NCI-H510A (cell line): Measurements from ENCODE around the gene RNF128.
A peak's percentile ranks its signal among the peaks of the same experiment; 100 is the strongest.

Experiments used
- DNase-seq: peaks from one replicate; lab custom pipeline; 2025; lab: John Stamatoyannopoulos, UW

RNF128 gene, protein sequence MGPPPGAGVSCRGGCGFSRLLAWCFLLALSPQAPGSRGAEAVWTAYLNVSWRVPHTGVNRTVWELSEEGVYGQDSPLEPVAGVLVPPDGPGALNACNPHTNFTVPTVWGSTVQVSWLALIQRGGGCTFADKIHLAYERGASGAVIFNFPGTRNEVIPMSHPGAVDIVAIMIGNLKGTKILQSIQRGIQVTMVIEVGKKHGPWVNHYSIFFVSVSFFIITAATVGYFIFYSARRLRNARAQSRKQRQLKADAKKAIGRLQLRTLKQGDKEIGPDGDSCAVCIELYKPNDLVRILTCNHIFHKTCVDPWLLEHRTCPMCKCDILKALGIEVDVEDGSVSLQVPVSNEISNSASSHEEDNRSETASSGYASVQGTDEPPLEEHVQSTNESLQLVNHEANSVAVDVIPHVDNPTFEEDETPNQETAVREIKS

DNA sequence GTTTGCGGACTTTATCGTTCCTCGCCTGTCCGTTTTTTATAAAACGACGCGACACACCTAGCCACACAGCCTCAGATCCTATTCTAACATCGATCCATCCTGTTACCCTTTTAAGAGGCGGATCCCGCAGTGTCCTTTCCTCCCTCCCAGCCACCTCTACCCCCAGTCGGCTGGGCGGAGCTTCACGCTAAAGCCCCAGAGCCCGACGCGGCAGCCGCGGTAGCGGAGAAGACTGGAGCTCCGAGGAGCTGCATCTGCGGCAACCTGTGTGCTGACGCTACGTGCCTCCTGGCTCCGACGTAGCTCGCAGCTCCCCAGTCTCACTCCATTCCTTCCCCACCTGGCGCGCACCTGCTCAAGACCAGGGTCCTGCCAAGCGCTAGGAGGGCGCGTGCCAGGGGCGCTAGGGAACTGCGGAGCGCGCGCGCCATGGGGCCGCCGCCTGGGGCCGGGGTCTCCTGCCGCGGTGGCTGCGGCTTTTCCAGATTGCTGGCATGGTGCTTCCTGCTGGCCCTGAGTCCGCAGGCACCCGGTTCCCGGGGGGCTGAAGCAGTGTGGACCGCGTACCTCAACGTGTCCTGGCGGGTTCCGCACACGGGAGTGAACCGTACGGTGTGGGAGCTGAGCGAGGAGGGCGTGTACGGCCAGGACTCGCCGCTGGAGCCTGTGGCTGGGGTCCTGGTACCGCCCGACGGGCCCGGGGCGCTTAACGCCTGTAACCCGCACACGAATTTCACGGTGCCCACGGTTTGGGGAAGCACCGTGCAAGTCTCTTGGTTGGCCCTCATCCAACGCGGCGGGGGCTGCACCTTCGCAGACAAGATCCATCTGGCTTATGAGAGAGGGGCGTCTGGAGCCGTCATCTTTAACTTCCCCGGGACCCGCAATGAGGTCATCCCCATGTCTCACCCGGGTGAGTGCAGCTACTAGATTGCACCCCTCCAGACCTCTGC is at the start of gene RNF128:
RNF128 (plus strand) TSS at position 217 of the 953 bp plus-strand sequence; CDS start at position 430, 213 bp downstream.
- DNase-seq: peak; percentile 71

DNA sequence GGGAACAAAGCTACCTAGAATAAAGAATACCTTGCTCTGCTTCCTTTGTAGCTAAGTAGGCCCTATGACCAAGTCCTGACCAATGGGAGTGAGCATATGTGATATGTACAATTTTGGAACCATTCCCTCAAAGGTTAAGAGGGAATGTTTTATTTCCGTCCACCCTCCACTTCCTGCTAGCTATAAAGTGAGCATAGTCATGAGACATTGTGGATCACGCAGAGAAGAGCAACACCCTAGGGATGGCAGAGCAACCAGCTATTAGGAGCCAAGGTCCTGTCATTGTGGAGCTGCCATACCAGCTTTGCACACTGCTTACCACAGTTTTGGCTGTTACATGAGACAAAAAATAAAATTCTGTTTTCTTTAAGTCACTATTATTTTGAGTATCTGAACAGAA is 45.8 kb upstream of the RNF128 start:
- DNase-seq: no peak

DNA sequence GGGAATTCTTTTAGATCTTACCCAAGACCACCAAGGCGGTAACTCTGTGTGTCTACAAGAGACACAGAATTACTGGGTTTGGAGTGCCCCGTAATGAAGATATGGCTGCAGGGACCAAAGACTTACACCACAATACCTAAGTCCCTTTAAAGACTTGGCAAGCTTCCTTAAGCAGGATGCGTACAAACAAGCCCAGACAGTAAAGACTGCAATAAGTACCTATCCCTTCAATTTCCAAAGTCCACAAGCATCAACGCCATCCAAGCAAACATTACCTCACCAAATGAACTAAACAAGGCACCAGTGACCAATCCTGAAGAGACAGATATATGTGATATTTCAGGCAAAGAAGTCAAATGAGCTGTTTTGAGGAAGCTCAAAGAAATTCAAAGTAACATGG is 42.3 kb upstream of the RNF128 start:
- no peak for DNase-seq

DNA sequence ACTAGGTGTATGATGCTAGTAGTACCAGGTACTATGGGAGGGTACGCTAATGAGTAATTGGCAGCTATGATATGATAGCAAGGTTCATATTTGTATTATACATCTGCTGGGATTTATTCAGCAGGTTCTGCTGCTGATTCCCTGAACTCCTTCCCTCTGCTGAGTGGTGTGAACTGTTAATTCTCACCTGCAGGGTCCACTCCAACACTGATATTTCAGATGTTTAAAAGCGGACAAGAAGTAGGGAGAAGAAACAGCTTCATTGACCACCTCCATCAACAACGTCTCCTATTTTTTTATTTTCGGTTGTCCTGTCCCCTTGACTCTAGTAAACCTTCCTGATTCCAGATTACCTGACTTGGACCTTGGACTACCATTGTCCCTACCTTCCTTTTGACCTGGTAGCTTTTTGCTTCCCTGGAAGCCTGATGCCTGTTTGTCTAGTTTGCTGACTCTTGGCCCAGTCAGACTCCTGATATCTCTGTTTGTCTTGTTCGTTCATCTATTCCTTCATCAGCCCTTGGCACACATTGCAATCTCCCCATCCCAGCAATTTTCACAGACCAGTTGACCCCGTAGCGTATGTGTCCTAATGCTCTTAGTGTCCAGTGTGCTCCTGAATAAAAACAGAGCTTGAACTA is 34.0 kb upstream of the RNF128 start:
- DNase-seq: no peak

DNA sequence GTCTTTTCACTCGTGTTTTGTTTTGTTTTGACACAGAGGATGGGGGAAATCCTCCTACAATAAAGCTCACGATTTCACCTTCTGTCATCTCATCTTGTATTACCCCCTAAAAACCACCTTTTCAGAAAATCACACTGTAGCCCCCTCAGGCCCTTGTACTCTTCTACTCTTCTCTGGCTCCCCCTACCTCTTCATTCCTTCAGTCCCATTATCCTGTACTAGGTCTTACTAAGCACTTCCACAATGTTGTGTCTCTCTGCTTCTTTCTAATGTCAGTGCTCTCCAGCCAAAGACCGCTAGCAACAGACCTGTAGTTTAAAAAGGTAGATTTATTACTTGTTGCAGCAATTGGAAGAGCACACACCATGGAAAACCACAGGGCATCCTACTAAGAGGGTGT is 30.0 kb upstream of the RNF128 start:
- no peak for DNase-seq

DNA sequence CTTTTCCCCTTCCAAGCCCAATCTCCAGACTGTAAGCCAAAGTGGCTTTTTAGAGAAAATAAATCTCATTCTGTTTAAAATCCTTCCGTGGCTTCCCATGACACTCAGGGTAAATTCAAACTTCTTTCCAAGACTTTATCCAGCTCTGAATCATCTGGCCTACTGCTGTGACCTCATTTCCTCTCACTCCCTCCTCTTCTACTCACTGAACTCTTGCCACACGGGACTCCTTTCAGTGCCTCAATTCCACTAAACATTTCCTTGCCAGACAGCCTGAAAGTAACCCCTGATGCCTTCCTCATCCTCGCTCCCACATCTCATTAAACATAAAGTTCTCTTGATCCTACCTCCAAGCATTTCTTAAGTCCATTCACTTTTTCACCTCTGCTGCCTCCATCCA is 27.8 kb upstream of the RNF128 start:
- no peak for DNase-seq

DNA sequence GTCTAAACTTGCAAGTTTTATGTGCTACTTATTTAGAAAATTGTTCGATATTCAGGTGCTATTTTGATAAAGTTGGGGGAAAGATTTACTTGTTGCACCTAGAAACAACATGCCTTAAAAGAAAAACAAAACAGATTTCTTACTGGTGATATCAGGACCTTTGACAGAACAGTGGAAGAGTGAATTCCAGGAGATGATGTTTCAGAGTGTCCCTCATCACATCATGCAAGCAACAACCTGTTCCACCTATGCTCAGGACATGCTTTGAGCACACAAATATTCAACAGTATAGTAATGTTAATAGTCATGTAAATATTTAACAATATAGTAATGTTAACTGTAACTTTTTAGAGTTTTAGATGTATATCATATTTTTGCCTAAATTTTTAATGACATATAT is 23.9 kb upstream of the RNF128 start:
- DNase-seq: no peak

DNA sequence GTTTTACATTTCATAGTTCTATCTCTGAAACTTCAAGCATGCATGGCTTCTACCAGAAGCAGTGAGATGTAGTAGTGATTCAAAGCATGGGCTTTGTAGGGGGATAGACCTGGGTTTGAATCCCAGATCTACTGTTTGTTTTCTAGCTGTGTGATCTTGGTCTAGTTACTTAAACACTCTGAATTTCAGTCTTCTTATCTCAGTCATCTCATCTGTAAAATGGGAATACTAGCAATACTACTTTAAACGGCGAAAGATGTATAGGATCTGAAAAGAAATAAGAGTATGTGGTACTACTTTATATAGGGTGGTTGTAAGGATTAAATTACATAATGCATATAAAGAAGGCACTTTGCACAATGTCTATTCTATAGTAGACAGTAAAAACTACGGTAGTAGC is 20.0 kb upstream of the RNF128 start:
- no peak for DNase-seq

DNA sequence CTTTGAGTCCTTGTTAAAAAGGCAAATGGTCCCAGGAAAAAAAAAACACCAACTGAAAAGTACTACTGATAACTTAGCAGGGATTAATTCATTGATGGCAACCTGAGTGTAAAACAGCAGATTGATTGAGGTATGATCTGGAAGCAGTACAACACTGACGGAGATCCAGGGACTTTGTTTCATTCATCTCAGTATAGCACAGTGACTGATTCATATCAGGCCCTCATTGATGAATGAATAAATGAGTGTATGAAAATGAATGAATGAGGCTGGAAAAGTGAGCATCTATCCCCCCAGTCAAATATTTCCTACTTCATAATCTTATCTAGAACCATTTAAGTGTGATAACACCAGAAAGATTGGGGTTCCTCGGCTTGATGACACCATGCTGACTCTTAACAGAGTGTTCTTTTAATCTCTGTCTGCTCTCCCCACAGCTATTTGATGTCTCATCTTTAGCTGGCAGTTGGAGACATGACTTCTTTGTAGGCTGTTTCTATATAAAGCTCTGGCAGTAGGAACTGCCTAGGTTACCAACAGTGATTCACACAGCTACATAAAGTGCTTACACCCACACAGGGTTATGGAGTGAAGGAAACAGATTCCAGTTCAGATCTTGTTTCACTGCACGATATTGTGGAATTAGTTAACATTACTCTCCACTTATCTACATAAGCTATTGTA is 18.6 kb upstream of the RNF128 start:
- no peak for DNase-seq

DNA sequence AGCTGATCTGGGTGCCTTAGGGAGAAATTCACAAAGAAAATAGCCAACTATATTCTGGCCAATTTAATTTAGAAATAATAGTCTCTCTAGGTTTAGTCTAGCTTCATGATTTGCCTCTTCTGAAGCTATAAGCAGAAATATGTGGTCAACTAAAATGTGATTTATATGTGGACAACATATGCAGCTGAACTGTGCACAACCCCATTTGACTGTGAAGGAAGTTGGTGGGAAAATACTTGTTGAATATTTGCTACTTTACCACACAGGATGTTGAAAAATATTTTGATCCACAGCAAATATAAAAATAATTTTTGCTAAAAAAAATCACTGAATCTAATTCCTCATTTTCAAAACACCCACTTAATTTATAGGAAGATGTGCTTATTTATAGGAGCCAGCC is 15.7 kb upstream of the RNF128 start:
- DNase-seq: no peak

DNA sequence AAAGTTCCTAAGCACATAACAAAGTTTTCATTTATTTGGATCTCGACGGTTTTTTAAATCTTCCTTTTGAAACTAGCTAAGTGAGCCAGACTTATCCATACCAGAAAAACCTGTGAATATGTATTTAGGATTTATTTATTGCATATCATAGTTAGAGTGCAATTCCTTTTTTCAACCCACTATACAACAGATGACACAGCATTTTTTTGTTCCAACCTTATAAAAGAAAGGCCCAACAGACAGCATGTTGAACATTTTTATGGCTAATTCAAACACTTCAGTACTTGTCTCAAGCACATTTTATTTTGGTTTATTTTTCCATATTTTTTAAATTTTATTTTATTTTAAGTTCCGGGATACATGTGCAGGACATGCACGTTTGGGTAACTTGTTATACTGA is 15.1 kb upstream of the RNF128 start:
- DNase-seq: no peak

DNA sequence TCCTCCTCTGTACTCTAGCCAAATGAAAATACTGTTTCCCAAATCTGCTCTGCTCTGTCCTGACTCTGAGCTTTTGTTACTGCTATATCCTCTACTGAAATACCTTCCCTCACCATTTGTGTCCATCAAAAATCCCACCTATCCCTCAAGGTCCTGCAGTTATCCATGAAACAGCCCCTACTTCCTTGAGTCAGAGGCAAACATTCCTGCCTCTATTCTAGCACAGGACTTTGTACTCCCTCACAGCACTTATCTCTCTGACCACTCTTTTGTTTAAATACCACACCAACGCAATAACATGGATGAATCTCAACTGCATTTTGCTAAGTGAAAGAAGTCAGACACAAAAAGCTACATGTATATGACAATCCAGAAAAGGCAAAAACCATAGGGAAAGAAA is 10.5 kb upstream of the RNF128 start:
- no peak for DNase-seq

DNA sequence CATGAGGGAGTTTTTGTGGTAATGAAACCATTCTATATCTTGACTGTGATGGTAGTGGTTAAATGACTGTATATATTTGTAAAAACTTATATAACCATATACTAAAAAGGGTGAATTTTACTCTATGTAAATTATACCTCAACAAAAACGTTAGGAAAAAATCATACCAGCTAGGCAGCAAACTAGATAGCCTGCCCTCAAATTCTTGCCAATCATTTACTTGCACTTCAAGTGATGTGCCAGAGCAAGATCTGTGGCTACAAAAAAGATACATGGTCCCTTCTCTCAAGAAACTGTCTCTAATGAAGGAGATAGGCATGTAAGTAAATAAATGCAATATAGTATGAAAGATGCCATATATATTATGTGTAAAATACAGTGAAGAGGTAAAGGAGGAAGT is 10.0 kb upstream of the RNF128 start:
- no peak for DNase-seq

DNA sequence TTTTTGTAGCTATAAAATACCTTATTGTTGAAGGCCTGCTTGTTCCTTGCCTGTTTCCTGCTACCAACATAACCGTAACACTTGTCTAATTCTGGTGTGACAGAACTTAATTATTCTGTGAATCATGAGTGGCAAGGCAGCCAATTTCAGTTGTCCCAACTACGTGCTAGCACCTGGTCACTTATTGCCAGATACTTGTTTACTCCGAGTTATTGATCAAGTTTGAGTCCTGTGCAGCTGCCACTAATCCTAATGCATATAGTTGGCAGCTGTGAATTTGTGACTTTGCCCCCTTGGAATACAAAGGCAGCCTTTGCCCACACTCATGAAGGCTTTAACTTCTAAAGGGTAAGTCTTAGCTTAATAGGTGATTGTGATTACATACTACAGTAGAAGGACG is 7.8 kb upstream of the RNF128 start:
- DNase-seq: peak; percentile 4

DNA sequence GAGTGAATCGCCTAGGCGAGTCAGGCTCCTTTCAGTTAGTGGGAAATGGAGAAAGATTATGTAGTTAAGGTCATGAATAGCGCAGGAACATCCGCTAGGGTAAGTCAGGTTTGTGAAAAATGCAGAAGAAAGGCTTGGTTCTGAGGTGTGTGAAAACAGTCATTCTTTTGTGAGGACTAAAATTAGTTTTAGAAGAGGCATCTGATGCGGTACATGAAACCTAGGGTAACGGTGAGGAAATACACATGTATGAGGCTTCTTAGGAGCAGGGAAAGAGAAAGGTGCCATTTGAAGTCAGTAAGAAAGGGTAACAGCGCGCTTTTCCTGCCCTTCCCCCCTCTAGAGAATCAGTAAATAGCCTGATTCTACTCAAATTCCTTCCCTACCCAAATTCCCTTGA is 570 bp upstream of the RNF128 start:
- no peak for DNase-seq

DNA sequence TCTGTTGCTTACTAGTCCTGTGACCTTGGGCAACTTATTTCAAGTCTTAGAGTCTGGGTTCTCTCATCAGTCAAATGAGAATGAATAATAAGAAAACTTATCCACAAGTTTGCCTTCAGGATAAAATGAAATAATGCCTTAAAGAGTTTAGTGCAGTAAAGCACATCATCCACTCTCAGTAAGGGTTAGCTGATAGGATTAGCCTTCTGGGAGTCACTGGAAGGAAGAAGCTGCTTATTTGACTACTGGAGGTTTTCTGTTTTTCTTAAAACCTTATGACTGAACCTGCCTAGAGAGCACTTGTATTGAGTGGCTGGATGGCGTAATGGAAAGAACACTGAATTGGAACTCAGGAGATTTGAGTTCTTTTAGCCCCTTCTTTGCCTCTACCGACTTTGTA is 1.8 kb downstream of the RNF128 start:
- no peak for DNase-seq

DNA sequence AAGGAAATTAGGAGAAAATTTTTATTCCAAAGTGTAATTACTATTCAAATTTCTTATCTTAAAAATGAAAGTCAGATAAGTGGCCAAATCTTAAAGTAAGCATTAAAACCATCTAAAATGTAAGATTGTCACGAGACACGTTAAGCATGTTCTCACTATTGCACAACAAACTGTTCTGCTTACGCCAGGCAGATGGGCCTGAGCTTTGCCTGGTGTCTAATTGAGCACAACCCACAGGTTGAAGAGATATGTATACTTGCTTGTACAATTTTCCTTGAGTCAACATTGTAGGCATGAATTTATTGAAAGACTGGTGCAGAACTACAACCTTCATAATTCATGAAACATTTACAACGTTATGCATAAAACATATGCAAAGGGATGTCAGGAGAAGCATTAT is 3.9 kb downstream of the RNF128 start:
- DNase-seq: peak; percentile 1

DNA sequence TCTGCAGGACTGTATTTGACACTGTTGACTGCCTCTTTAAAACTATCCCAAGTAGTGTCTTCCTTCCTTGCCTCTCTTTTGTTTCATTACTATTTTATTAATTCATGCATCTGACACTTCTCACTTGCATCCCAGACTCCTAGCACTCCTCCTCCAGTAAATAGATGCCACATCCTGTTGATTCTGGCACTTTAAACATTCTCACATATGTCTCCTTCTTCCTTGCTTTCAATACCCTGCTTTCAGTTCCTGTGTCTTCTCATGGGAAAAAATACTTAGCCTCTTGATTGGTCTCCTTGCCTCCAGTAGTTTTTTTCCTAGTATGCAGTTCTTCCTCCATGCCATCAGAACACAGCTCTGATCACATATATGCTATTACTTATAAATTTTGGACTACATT is 5.1 kb downstream of the RNF128 start:
- no peak for DNase-seq

DNA sequence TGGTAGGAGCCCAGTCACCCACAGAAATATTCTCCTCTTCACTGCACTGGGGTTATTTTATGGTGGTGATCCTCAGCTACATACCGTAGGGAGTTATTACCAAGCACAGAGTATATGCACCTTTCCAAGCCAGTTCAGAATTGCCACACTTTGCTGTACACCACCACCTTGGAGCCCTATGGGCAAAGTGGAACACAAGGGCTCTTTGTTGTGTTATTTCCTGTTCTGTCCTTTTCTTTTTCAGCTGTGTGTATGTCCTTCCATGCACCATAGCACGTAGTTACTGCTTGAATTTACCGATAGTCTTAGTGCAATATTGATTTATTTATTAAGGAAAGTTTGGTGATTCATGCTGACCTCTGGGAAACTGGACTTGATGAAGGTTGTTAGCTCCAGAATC is 8.3 kb downstream of the RNF128 start:
- DNase-seq: no peak

DNA sequence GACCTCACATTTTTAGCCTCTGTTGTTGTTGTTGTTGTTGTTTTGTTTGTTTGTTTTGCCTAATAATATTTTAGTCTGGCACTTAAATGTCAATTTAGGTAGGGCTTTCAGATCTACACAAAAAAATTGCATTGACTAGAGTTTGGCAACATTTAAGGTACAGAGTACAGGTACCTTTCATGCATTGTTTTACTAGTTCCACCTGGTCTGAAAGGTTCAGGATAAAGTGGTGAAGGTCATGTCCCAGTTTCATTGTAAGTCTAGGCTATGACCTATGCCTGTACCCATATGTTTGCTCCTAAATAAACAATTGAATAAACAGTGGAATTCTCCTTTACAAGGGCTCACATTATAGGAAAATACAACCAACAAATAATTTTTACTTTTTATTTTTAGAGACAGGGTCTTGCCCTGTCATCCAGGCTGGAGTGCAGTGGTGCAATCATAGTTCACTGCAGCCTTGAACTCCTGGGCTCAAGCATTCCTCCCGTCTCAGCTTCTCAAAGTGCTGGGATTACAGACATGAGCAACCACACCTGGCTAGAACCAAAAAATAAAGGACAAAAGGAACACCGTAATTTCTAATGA is 13.8 kb downstream of the RNF128 start:
- no peak for DNase-seq

DNA sequence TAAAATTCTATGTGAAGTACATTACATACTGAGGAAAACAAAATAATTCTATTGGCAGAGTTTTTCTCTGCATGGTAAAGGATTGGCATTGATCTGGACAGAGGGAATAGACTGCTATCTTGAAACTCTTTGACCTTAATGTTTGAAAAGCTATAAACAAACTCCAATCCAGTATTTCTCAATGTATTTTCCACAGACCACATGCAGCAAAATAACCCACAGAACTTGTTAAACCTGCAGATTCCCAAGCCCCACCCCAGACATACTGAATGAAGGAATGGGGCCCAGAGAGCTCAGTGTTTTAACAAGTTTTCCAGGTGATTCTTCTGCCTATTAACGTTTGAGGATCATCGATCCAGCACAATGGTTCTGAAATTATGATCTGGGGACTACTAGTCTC is 15.7 kb downstream of the RNF128 start:
- no peak for DNase-seq

DNA sequence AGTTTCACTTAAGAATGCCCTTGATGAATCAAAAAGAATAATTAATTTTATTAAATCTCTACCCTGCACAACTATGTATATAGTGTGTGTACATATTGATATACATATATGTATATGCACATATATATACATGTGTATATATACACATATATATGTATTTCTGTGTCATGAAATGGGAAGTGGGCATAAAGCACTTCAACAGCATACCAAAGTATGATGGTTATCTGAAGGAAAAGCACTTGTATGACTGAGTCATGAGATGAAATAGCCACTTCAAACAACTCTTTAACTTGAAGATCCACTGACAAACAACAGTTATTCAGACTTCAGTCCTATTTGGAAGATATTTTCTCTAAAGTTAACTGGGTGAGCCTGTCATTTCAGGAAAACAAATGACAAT is 16.3 kb downstream of the RNF128 start:
- no peak for DNase-seq
